ENCODE results near the gene IL1RAPL1.

DNA sequence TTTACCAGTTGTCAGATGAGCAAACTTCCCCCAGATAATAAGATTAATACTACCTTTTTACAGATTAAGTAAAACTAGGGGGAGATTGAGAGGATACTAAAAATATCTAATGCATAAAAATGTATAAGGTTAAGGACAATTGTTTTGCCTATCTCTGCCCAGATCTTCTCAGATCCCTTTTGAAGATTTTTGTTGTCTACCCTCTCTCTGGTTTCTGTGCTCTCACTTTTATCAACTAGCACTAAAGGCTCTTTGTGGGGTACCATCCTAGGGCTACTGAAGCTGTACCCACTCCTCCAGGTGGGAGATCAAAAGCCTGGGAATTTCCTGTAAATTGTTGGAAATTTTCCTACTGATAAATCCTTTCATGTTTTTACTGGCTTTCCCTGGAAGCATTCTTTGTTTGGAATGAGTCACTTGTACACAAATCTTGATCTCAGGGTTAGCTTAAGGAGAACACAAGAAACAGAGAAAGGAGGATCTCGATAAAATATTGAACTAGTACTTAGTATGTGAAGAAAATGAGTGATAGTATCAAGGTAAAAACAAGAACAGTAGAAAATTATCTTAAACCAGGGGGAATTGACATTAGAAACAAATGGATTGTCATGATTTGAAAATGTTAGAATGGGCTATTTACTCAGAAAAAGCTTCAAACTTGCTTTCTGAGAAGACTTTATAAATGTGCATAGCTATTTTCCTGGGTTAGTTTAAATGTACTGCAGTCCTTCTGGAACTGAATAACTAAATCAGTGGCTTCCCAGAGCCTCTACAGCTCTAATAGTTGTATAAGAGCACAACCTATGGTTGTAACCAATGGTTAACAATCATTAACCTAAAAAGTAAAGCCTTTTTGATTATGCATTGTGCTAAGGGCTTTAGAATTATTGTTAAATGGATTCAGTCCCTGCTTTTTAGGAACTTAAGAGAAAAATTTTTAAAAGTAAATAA, 948.2 kb downstream of the IL1RAPL1 start:
- TF ChIP-seq, protein P1, sequence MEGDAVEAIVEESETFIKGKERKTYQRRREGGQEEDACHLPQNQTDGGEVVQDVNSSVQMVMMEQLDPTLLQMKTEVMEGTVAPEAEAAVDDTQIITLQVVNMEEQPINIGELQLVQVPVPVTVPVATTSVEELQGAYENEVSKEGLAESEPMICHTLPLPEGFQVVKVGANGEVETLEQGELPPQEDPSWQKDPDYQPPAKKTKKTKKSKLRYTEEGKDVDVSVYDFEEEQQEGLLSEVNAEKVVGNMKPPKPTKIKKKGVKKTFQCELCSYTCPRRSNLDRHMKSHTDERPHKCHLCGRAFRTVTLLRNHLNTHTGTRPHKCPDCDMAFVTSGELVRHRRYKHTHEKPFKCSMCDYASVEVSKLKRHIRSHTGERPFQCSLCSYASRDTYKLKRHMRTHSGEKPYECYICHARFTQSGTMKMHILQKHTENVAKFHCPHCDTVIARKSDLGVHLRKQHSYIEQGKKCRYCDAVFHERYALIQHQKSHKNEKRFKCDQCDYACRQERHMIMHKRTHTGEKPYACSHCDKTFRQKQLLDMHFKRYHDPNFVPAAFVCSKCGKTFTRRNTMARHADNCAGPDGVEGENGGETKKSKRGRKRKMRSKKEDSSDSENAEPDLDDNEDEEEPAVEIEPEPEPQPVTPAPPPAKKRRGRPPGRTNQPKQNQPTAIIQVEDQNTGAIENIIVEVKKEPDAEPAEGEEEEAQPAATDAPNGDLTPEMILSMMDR (IDR thresholded peaks at IDR 0.05; ENCODE audit: borderline replicate concordance, extremely low read depth, low read length, poor library complexity, severe bottlenecking), result no peak
- no peak for TF ChIP-seq EZH2 (IDR thresholded peaks at IDR 0.05; ENCODE audit: borderline replicate concordance, low read depth, low read length, severe bottlenecking)

Measured in DND-41 (cell line).